ENCODE results near the gene HRAS.

HRAS gene

DNA sequence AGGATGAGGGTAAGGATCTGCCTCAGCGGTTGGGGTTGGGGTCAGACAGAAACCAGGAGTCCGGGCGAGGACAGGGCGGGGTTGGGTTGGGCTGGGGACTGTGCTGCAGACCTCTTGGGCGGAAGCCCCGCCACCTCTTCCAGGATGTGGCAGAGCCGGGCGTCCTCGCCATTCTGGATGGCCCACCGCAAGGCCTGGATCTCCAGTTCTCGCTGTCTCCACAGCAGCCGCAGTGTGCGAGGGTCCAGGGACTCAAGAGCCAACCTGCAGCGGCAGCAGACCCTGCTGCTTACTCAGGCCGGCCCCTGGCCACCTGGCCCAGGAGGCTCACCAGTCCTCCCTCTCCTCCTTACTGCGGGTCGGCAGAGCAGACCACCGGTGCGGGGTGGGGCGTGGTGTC lies 23.1 kb upstream of the HRAS start:
- 0 out of 2 replicates have a peak, but pooled peaks cover 3% of the 10 kb centered on the region for H3K36me3 ChIP-seq (ENCODE audit: insufficient read depth, low read length)
- 0 out of 2 replicates have a peak, but pooled peaks cover 9% of the 10 kb centered on the region for H3K4me1 ChIP-seq (ENCODE audit: insufficient read depth, low read length)
- H3K27me3 ChIP-seq (ENCODE audit: insufficient read depth, low read length), result peaks cover 41% of the 10 kb centered on the region
- WGBS, result 91% methylated on average over 20 of the region's 20 CpGs
- no peak overlapping the region for H3K27ac ChIP-seq (ENCODE audit: low read depth, low read length)
- H3K9me3 ChIP-seq (ENCODE audit: insufficient read depth, low read depth, low read length), result no peaks in the 10 kb centered on the region
- no peak overlapping the region for H3K9ac ChIP-seq (ENCODE audit: low read depth, low read length)
- H3K4me3 ChIP-seq (ENCODE audit: low read length), result no peak overlapping the region

DNA sequence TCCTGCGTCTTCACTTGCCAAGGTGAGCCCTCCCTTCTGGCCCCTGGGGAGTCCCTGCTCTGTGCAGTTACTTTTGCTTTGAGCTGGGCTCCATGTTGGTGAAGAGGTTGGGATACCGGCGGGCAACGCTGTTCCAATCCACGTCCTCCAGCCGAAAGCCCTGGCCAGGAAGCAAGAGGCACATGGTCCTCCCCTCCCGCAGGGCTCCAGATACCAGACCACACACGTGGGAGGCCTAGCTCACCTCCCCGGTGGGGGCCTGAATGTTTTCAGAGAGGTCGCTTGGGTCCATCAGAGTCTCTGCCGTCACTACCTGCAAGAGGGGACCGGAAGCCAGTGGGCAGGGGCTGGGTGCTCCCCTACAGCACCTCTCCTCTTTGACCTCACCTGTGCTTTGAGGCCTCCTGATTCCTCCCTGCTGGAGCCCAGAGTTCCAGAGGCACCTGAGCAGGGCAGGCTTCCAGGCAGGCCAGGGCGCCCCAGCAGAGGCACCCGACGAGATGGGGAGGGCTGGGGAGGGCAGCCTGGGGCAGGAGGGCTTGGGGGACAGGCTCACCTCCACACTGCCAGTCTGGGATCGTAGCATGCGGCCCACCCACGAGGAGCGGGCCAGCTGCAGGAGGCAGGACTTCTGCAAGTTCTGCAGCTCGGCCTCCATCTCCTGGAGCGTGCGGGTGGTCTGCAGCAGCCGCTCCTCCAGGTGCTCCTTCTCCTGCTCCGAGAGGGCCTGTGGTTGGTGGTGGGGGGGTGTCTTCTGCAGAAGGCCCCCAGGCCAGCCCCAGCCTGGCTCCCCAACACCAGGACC lies 22.2 kb upstream of the HRAS start:
- H3K9ac ChIP-seq (ENCODE audit: low read depth, low read length), result no peak overlapping the region
- 0 out of 2 replicates have a peak, but pooled peaks cover 9% of the 10 kb centered on the region for H3K4me1 ChIP-seq (ENCODE audit: insufficient read depth, low read length)
- no peak overlapping the region for H3K4me3 ChIP-seq (ENCODE audit: low read length)
- no peaks in the 10 kb centered on the region for H3K36me3 ChIP-seq (ENCODE audit: insufficient read depth, low read length)
- H3K27me3 ChIP-seq (ENCODE audit: insufficient read depth, low read length), result peaks cover 41% of the 10 kb centered on the region
- 86% methylated on average over 24 of the region's 24 CpGs for WGBS
- H3K9me3 ChIP-seq (ENCODE audit: insufficient read depth, low read depth, low read length), result no peaks in the 10 kb centered on the region
- no peak overlapping the region for H3K27ac ChIP-seq (ENCODE audit: low read depth, low read length)

DNA sequence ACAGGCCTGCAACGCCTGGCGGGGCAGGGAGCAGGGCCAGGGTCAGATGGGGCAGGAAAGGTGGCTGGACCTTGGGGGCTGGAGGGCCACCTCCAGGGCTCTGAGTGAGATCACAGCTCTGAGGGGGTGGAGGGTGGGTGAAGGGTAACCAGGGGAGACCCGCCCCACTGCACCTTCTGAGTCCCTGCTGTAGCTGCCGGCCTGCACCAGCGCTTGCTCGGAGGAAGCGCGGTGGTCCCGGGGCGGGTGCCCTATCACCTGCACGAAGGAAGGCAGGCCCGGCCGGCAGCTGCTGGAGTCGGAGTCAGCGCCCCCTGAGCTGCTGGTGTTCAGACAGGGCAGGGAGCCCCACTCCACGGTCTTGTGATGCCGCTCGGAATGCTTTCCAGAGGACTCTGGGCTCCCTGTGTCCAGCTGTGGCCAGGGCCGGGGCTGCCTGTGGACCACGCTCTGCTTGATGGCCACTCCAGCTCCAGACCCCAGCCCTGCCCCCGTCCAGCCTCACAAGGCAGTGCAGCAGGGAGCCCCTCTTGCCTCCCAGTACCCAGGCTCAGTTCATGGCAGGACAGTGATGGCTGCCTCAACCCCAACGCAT lies 21.4 kb upstream of the HRAS start:
- no peak overlapping the region for H3K9ac ChIP-seq (ENCODE audit: low read depth, low read length)
- H3K9me3 ChIP-seq (ENCODE audit: insufficient read depth, low read depth, low read length), result no peaks in the 10 kb centered on the region
- no peak overlapping the region for H3K27ac ChIP-seq (ENCODE audit: low read depth, low read length)
- no peaks in the 10 kb centered on the region for H3K36me3 ChIP-seq (ENCODE audit: insufficient read depth, low read length)
- peak overlapping the region; percentile 66 for H3K4me3 ChIP-seq (ENCODE audit: low read length)
- H3K27me3 ChIP-seq (ENCODE audit: insufficient read depth, low read length), result peaks cover 41% of the 10 kb centered on the region
- WGBS, result 75% methylated on average over 22 of the region's 22 CpGs
- 0 out of 2 replicates have a peak, but pooled peaks cover 9% of the 10 kb centered on the region for H3K4me1 ChIP-seq (ENCODE audit: insufficient read depth, low read length)

DNA sequence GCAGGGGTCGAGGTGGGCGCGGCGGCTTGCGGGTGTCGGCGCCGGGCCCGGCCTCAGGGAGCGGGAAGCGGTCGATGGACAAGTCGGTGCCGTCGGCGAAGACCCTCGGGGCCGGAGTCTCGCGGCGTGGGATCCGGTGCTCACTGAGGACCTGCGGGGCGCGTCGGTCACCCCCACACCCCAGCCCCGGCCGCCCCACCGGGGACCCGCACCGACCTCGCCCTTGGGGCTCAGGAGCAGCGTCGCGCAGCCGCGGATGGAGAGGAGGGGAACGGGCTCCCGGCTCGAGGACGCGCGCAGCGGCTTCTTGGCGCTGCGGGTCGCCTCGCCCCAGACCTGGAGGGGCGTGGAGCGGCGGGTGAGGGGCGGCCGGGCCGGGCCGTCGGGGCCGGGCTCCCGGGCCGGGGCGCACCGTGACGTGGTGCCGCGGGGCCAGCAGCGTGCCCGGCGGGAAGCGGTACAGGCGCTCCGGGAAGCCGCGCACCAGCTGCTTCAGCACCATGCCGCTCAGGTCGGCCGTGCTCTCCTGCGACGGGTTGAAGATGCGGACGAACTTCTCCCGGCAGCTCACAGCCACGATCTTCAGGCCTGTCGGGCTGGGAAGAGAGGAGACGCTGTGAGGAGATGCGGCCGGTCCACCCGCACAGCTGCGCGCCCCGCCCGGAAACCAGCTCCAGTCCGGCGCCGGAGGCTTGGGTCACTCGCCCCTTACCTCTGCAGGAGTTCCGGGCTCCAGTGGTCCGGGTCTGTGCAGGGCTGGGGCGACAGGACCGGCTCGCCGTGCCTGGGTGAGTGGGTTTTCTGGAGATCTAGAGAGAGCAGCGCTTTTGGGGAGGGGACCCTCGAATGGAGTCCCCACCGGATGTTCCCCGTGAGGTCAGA lies 20.6 kb upstream of the HRAS start:
- no peaks in the 10 kb centered on the region for H3K9me3 ChIP-seq (ENCODE audit: insufficient read depth, low read depth, low read length)
- H3K4me3 ChIP-seq (ENCODE audit: low read length), result peak overlapping the region; percentile 66
- H3K27ac ChIP-seq (ENCODE audit: low read depth, low read length), result no peak overlapping the region
- no peaks in the 10 kb centered on the region for H3K36me3 ChIP-seq (ENCODE audit: insufficient read depth, low read length)
- 5% methylated on average over 104 of the region's 104 CpGs for WGBS
- peaks cover 41% of the 10 kb centered on the region for H3K27me3 ChIP-seq (ENCODE audit: insufficient read depth, low read length)
- 0 out of 2 replicates have a peak, but pooled peaks cover 7% of the 10 kb centered on the region for H3K4me1 ChIP-seq (ENCODE audit: insufficient read depth, low read length)
- peak overlapping the region; percentile 40; the same call in 1 of the 2 replicates for H3K9ac ChIP-seq (ENCODE audit: low read depth, low read length)

DNA sequence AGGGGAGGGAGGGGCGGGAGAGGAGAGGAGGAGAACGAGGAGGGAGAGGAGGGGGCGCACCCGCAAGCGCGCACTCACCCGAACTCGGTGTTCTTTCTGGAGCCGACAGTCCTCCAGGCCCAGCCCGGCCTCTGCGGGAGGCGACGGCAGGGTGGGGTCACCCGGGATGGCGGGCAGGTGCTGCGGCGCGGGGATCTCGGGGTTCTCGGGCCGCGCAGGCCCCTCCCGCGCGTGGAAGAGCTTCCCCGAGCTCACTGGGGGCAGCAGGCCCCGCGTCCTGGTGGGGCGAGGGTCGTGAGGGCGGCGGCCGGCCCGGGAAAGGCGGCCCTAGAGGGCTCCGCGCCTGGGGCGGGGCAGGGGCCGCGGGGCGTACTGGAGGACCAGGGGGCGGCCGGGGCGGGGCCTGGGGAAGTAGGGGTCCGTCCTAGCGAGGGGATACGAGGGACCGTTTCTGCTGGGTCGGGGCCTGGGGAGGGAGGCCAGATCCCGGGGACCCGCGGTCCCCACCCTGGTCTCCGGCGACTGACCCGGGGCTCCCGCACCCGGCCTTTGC lies 19.9 kb upstream of the HRAS start:
- WGBS, result 2% methylated on average over 57 of the region's 57 CpGs

DNA sequence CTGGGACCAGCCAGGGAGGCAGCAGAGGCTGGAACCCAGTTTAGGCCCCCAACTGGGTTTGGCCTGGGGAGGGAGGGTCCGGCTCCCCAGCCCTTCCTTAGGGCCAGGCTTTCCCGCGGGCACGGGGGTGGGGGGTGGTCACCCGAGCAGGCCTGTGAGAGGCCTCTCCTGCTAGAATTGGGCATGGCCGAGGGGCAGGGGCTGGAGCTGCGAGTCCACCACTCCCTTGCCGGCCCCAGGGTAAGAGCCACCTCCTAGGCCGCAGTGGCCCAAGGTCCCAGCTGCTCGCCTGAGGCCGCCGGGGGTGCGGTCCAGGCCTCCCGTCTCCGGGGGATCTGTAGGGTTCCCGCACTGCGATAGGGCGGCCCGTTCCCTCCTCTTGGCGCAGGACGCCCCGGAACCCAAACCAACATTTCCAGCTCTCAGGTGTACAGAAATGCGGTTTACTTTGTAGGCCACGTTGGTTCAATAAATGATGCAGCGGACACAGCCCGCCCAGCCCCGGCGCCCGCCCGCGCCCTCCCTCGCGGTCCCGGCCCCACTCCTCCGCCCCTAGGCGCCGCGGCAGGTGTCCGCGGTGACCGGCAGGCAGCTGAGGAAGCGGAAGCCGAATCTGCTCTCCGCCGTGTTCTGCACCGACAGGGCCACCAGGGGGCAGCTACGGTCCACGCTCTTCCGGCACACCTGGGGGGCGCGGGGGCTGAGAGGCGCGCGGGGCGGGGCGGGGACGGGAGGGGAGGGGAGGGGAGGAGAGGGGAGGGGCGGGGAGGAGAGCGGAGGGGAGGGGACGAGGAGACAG lies 19.3 kb upstream of the HRAS start:
- peak overlapping the region; percentile 66 for H3K4me3 ChIP-seq (ENCODE audit: low read length)
- H3K27me3 ChIP-seq (ENCODE audit: insufficient read depth, low read length), result peaks cover 41% of the 10 kb centered on the region

More for the DNA sequence above, 19.9 kb upstream of the HRAS start:
- Histone ChIP-seq H3K27ac (ENCODE audit: low read depth, low read length) (no peak overlapping the region), H3K36me3 (ENCODE audit: insufficient read depth, low read length) (no peaks in the 10 kb centered on the region), H3K4me3 (ENCODE audit: low read length) (peak overlapping the region; percentile 66), H3K4me1 (ENCODE audit: insufficient read depth, low read length) (0 out of 2 replicates have a peak, but pooled peaks cover 7% of the 10 kb centered on the region), H3K9ac (ENCODE audit: low read depth, low read length) (no peak overlapping the region), H3K27me3 (ENCODE audit: insufficient read depth, low read length) (peaks cover 41% of the 10 kb centered on the region), H3K9me3 (ENCODE audit: insufficient read depth, low read depth, low read length) (no peaks in the 10 kb centered on the region)

DNA sequence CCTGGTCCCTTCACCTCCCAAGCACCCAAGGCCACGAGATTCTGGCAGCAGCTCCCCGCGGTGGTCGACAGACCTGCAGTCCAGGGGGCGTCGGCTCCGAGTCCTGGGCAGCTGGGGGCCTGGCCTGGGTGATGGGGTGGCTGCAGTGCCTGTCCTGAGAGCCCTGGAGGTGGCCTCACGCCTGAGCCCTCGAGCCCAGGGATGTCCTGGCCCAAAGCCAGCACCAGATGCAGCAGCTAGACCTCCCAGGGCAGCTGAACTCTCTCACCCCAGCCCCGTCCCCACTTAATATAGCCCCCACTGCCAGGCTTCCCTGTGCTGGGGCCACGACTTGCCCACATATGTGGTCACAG lies 18.6 kb upstream of the HRAS start:
- Histone ChIP-seq H3K36me3 (ENCODE audit: insufficient read depth, low read length) (no peaks in the 10 kb centered on the region), H3K4me3 (ENCODE audit: low read length) (no peak overlapping the region), H3K9ac (ENCODE audit: low read depth, low read length) (no peak overlapping the region), H3K27ac (ENCODE audit: low read depth, low read length) (no peak overlapping the region), H3K27me3 (ENCODE audit: insufficient read depth, low read length) (peaks cover 41% of the 10 kb centered on the region), H3K9me3 (ENCODE audit: insufficient read depth, low read depth, low read length) (no peaks in the 10 kb centered on the region), H3K4me1 (ENCODE audit: insufficient read depth, low read length) (0 out of 2 replicates have a peak, but pooled peaks cover 7% of the 10 kb centered on the region)
- WGBS, result 76% methylated on average over 11 of the region's 11 CpGs

More for the DNA sequence above, 19.3 kb upstream of the HRAS start:
- peak overlapping the region; percentile 40; the same call in 1 of the 2 replicates for H3K9ac ChIP-seq (ENCODE audit: low read depth, low read length)
- 0 out of 2 replicates have a peak, but pooled peaks cover 7% of the 10 kb centered on the region for H3K4me1 ChIP-seq (ENCODE audit: insufficient read depth, low read length)
- 11% methylated on average over 48 of the region's 60 CpGs for WGBS
- no peaks in the 10 kb centered on the region for H3K36me3 ChIP-seq (ENCODE audit: insufficient read depth, low read length)
- no peaks in the 10 kb centered on the region for H3K9me3 ChIP-seq (ENCODE audit: insufficient read depth, low read depth, low read length)
- no peak overlapping the region for H3K27ac ChIP-seq (ENCODE audit: low read depth, low read length)

DNA sequence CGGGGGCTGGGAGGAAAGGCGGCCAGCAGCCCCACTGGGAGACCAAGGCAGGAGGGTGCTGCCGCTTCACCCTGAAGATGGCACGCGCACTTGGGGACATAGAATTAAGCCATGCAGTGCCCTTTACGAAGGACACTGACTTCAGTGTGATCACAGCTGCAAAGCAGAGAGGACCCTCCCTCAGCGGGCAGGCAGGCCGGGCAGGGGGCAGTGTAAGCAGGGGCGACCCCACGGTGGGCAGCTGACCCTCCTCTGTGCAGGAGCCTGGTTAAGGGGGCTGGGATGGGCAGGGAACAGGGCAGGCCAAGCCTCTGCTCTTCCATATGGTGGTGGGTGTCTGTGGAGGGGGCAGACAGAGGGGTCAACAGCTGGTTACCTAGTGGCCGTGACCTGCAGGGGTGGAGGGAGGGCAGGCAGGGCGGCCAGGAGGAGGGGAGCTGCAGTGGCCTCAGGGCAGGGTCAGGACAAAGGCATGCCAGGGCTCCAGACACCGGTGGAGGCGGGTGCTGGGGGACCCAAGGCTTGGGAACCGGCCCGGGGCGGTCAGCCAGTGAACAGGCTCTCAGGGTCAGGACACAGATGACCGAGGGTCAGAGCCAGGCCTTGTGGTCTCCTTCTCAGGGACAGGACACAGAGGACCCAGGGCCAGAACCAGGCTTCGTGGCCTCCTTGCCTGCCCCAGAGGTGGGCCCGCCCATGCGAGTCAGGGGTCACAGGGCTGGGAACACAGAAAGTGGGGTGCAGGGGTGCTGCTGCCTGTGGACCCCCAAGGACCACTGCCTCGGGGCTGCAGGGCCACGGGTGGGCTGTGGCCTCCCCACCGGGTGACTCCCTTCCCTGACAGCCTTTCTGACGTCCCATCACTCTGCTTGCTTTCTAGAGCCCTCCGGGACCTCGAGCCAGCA lies 18.0 kb upstream of the HRAS start:
- H3K4me1 ChIP-seq (ENCODE audit: insufficient read depth, low read length), result 0 out of 2 replicates have a peak, but pooled peaks cover 7% of the 10 kb centered on the region
- no peak overlapping the region for H3K4me3 ChIP-seq (ENCODE audit: low read length)
- 87% methylated on average over 27 of the region's 27 CpGs for WGBS
- no peaks in the 10 kb centered on the region for H3K36me3 ChIP-seq (ENCODE audit: insufficient read depth, low read length)
- H3K27ac ChIP-seq (ENCODE audit: low read depth, low read length), result no peak overlapping the region
- H3K9ac ChIP-seq (ENCODE audit: low read depth, low read length), result no peak overlapping the region
- no peaks in the 10 kb centered on the region for H3K9me3 ChIP-seq (ENCODE audit: insufficient read depth, low read depth, low read length)
- peaks cover 41% of the 10 kb centered on the region for H3K27me3 ChIP-seq (ENCODE audit: insufficient read depth, low read length)

DNA sequence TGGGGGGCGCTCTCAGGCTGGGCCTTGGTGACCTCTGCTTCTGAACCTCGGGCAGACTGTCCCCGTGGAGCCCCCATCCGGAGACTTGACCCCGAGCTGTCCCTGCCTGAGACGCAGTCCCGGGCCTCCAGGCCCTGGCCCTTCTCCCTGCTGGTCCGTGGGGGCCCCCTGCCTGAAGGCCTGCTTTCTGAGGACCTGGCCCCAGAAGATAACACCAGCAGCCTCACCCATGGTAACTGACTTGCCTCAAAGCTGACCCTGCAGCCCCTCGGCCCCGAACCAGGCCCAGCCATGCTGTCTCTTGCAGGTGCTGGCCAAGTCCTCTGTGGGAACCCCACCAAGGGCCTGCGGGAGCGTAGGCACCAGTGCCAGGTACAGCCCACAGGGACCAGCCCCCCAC lies 16.2 kb upstream of the HRAS start:
- Histone ChIP-seq H3K36me3 (ENCODE audit: insufficient read depth, low read length) (no peaks in the 10 kb centered on the region), H3K9me3 (ENCODE audit: insufficient read depth, low read depth, low read length) (no peaks in the 10 kb centered on the region), H3K4me3 (ENCODE audit: low read length) (no peak overlapping the region), H3K27ac (ENCODE audit: low read depth, low read length) (no peak overlapping the region), H3K9ac (ENCODE audit: low read depth, low read length) (no peak overlapping the region), H3K27me3 (ENCODE audit: insufficient read depth, low read length) (peaks cover 24% of the 10 kb centered on the region), H3K4me1 (ENCODE audit: insufficient read depth, low read length) (0 out of 2 replicates have a peak, but pooled peaks cover 4% of the 10 kb centered on the region)
- 87% methylated on average over 12 of the region's 12 CpGs for WGBS

Measured in HUES64 (cell line).